Measurements from ENCODE around the gene CMSS1.

CMSS1 gene

GRCh38 chr3:100163787-100164186 lies 346.1 kb downstream of the CMSS1 start:
- Histone ChIP-seq H3K4me1 (ENCODE audit: control insufficient read depth, insufficient read depth, low read length) (no peaks in the 10 kb centered on the region), H3K27ac (ENCODE audit: low read length) (no peak overlapping the region), H3K9ac (ENCODE audit: low read length in 2 of 2) (no peak overlapping the region), H3K27me3 (ENCODE audit: control insufficient read depth in 1 of 2, insufficient read depth in 2 of 2, low read length in 2 of 2) (no peaks in the 10 kb centered on the region), H3K9me3 (ENCODE audit: control insufficient read depth in 2 of 2, low read length in 2 of 2) (no peaks in the 10 kb centered on the region), H3K36me3 (ENCODE audit: control insufficient read depth in 2 of 2, insufficient read depth in 2 of 2, low read length in 2 of 2) (no peaks in the 10 kb centered on the region), H3K4me3 (ENCODE audit: low read length in 2 of 2) (no peak overlapping the region)

DNA sequence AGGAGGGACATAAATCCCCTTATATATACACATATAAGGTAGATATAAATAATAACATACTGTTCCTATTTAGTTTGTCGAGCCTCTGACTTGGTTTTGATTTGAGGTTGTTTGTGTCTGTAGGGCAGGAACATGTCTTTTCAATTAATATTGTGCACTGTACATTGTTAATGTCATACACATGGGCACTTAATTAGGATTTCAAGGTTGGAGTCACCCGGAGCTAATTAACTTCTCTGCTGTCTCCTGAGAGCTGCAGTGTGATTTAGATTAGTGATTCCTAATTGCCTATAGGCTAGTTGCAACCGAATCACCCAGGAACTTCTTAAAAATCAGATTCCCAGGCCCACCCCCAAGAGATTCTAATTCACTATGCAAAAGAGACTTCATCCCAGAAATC lies 347.1 kb downstream of the CMSS1 start:
- Histone ChIP-seq H3K27ac (ENCODE audit: low read length) (no peak overlapping the region), H3K4me1 (ENCODE audit: control insufficient read depth, insufficient read depth, low read length) (no peaks in the 10 kb centered on the region), H3K9me3 (ENCODE audit: control insufficient read depth in 2 of 2, low read length in 2 of 2) (no peaks in the 10 kb centered on the region)

GRCh38 chr3:100165926-100166550 lies 348.4 kb downstream of the CMSS1 start:
- no peak overlapping the region for H3K4me3 ChIP-seq (ENCODE audit: low read length in 2 of 2)
- H3K9ac ChIP-seq (ENCODE audit: low read length in 2 of 2): no peak overlapping the region
- H3K4me1 ChIP-seq (ENCODE audit: control insufficient read depth, insufficient read depth, low read length): no peaks in the 10 kb centered on the region
- no peaks in the 10 kb centered on the region for H3K36me3 ChIP-seq (ENCODE audit: control insufficient read depth in 2 of 2, insufficient read depth in 2 of 2, low read length in 2 of 2)
- H3K9me3 ChIP-seq (ENCODE audit: control insufficient read depth in 2 of 2, low read length in 2 of 2): no peaks in the 10 kb centered on the region
- no peaks in the 10 kb centered on the region for H3K27me3 ChIP-seq (ENCODE audit: control insufficient read depth in 1 of 2, insufficient read depth in 2 of 2, low read length in 2 of 2)
- H3K27ac ChIP-seq (ENCODE audit: low read length): no peak overlapping the region

More for the DNA sequence above, 347.1 kb downstream of the CMSS1 start:
- no peak overlapping the region for H3K9ac ChIP-seq (ENCODE audit: low read length in 2 of 2)
- H3K27me3 ChIP-seq (ENCODE audit: control insufficient read depth in 1 of 2, insufficient read depth in 2 of 2, low read length in 2 of 2): no peaks in the 10 kb centered on the region
- H3K36me3 ChIP-seq (ENCODE audit: control insufficient read depth in 2 of 2, insufficient read depth in 2 of 2, low read length in 2 of 2): no peaks in the 10 kb centered on the region
- no peak overlapping the region for H3K4me3 ChIP-seq (ENCODE audit: low read length in 2 of 2)

DNA sequence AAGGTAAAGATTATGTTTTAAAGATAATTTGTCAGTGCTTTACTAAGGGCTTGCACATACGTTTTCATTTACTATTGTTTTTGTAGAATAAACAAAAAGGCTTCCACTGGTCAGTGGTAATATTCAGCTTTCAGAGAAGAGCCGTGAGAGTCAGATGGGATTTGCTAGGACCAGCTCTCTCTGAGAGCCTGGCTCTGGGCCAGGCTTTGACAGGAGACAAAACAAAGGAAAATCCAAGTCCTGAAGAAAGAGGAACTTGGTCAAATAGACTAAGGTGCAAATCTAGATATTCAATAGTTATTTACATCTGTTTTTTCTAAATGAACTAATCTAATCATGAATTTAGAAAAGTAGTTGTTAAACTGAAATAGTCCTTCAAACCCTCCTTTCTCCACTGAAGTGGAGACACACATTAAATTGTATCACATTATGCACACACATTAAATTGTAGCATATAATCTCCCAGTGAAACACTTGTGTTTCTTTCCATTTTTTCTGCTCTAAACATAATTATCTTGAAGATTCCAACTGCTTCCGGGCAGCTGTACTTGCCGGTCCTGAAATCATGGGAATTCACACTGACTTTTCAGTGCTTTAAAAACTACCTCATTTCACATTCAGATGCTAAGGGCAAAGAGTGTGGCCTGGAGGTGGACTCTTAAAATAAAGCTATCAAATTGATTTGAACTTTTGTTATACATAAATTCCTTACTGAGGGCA lies 351.7 kb downstream of the CMSS1 start:
- Histone ChIP-seq H3K27me3 (ENCODE audit: control insufficient read depth in 1 of 2, insufficient read depth in 2 of 2, low read length in 2 of 2) (no peaks in the 10 kb centered on the region), H3K36me3 (ENCODE audit: control insufficient read depth in 2 of 2, insufficient read depth in 2 of 2, low read length in 2 of 2) (no peaks in the 10 kb centered on the region), H3K9ac (ENCODE audit: low read length in 2 of 2) (no peak overlapping the region), H3K27ac (ENCODE audit: low read length) (no peak overlapping the region), H3K9me3 (ENCODE audit: control insufficient read depth in 2 of 2, low read length in 2 of 2) (no peaks in the 10 kb centered on the region), H3K4me1 (ENCODE audit: control insufficient read depth, insufficient read depth, low read length) (no peaks in the 10 kb centered on the region), H3K4me3 (ENCODE audit: low read length in 2 of 2) (no peak overlapping the region)

GRCh38 chr3:100170486-100170885 lies 352.8 kb downstream of the CMSS1 start:
- Histone ChIP-seq H3K4me1 (ENCODE audit: control insufficient read depth, insufficient read depth, low read length) (no peaks in the 10 kb centered on the region), H3K27ac (ENCODE audit: low read length) (no peak overlapping the region), H3K27me3 (ENCODE audit: control insufficient read depth in 1 of 2, insufficient read depth in 2 of 2, low read length in 2 of 2) (no peaks in the 10 kb centered on the region), H3K9ac (ENCODE audit: low read length in 2 of 2) (no peak overlapping the region), H3K4me3 (ENCODE audit: low read length in 2 of 2) (no peak overlapping the region), H3K36me3 (ENCODE audit: control insufficient read depth in 2 of 2, insufficient read depth in 2 of 2, low read length in 2 of 2) (no peaks in the 10 kb centered on the region), H3K9me3 (ENCODE audit: control insufficient read depth in 2 of 2, low read length in 2 of 2) (no peaks in the 10 kb centered on the region)

DNA sequence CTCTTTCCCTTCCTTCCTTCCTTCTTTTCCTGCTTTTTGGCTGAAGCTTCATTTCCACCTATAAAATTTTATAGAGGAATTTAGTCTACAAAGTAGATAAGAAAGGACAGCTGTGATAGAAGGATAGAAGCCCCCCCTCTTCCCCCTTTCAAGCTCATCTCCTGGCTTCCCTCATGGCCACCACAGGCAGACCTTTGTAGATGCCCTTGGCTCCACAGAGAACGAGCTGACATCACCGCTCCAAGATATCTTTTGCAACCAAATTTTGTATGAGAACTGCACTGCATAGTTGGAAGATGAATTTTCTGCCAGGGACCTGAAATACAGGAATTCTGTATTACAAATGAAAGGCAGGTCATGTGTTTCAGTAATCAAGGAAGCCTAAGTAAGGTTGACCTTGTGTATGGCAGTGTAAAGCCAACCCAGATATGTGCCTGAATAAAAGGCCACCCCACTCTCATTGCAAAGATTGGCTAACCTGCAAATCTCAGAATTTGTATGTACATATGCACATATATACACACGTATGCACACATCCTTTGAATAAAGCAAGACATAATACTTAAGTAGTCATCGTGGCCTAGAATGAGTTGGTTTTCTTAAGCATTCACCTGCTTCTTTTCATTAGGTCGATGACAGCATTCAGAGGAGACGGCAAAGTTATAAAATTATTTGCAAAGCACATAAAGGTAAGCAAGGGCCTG lies 353.7 kb downstream of the CMSS1 start:
- no peaks in the 10 kb centered on the region for H3K9me3 ChIP-seq (ENCODE audit: control insufficient read depth in 2 of 2, low read length in 2 of 2)
- H3K27ac ChIP-seq (ENCODE audit: low read length): no peak overlapping the region
- no peak overlapping the region for H3K4me3 ChIP-seq (ENCODE audit: low read length in 2 of 2)
- no peaks in the 10 kb centered on the region for H3K27me3 ChIP-seq (ENCODE audit: control insufficient read depth in 1 of 2, insufficient read depth in 2 of 2, low read length in 2 of 2)
- H3K4me1 ChIP-seq (ENCODE audit: control insufficient read depth, insufficient read depth, low read length): no peaks in the 10 kb centered on the region
- no peaks in the 10 kb centered on the region for H3K36me3 ChIP-seq (ENCODE audit: control insufficient read depth in 2 of 2, insufficient read depth in 2 of 2, low read length in 2 of 2)
- no peak overlapping the region for H3K9ac ChIP-seq (ENCODE audit: low read length in 2 of 2)

- Histone ChIP-seq H3K27ac (ENCODE audit: low read length) (no peak overlapping the region), H3K36me3 (ENCODE audit: control insufficient read depth in 2 of 2, insufficient read depth in 2 of 2, low read length in 2 of 2) (no peaks in the 10 kb centered on the region), H3K9me3 (ENCODE audit: control insufficient read depth in 2 of 2, low read length in 2 of 2) (no peaks in the 10 kb centered on the region), H3K27me3 (ENCODE audit: control insufficient read depth in 1 of 2, insufficient read depth in 2 of 2, low read length in 2 of 2) (no peaks in the 10 kb centered on the region), H3K9ac (ENCODE audit: low read length in 2 of 2) (no peak overlapping the region), H3K4me3 (ENCODE audit: low read length in 2 of 2) (no peak overlapping the region), H3K4me1 (ENCODE audit: control insufficient read depth, insufficient read depth, low read length) (no peaks in the 10 kb centered on the region)
Observed at GRCh38 chr3:100173961-100174360, 356.3 kb downstream of the CMSS1 start.

DNA sequence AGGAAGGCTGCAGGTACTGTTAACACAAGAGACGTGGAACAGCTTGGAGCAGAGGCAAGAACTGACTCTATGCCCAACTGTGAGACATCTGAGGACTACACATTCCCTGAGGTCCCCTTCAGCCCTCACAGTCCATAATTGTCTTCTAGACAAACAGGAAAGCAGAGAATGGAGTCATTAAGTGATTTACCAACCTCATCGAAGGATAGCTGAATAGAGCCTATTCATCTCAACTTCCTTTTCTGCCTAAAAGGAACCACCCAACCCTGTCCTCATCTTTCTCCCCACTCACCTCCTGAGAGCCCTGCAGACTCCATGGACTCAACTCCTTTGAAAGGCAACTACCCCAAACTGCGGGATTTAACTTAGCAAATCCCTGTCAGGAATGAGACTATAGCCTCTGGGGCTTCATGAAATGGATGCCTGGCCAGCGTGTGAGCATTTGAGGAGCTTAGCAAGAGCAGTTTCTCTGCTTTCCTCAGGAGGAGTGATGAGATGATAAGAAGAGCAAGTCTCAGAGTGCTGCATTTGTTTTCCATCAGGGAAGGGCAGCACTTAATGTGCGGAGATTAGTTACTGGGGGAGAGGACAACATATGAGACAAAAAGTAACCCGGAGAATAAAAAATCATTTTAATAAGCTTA lies 358.1 kb downstream of the CMSS1 start:
- Histone ChIP-seq H3K27ac (ENCODE audit: low read length) (no peak overlapping the region), H3K4me1 (ENCODE audit: control insufficient read depth, insufficient read depth, low read length) (no peaks in the 10 kb centered on the region), H3K36me3 (ENCODE audit: control insufficient read depth in 2 of 2, insufficient read depth in 2 of 2, low read length in 2 of 2) (no peaks in the 10 kb centered on the region), H3K9ac (ENCODE audit: low read length in 2 of 2) (no peak overlapping the region), H3K4me3 (ENCODE audit: low read length in 2 of 2) (no peak overlapping the region), H3K27me3 (ENCODE audit: control insufficient read depth in 1 of 2, insufficient read depth in 2 of 2, low read length in 2 of 2) (no peaks in the 10 kb centered on the region), H3K9me3 (ENCODE audit: control insufficient read depth in 2 of 2, low read length in 2 of 2) (no peaks in the 10 kb centered on the region)

GRCh38 chr3:100179692-100180349 lies 362.2 kb downstream of the CMSS1 start:
- Histone ChIP-seq H3K4me1 (ENCODE audit: control insufficient read depth, insufficient read depth, low read length) (no peaks in the 10 kb centered on the region), H3K27ac (ENCODE audit: low read length) (no peak overlapping the region), H3K9me3 (ENCODE audit: control insufficient read depth in 2 of 2, low read length in 2 of 2) (no peaks in the 10 kb centered on the region), H3K27me3 (ENCODE audit: control insufficient read depth in 1 of 2, insufficient read depth in 2 of 2, low read length in 2 of 2) (no peaks in the 10 kb centered on the region), H3K36me3 (ENCODE audit: control insufficient read depth in 2 of 2, insufficient read depth in 2 of 2, low read length in 2 of 2) (no peaks in the 10 kb centered on the region), H3K4me3 (ENCODE audit: low read length in 2 of 2) (no peak overlapping the region), H3K9ac (ENCODE audit: low read length in 2 of 2) (no peak overlapping the region)

DNA sequence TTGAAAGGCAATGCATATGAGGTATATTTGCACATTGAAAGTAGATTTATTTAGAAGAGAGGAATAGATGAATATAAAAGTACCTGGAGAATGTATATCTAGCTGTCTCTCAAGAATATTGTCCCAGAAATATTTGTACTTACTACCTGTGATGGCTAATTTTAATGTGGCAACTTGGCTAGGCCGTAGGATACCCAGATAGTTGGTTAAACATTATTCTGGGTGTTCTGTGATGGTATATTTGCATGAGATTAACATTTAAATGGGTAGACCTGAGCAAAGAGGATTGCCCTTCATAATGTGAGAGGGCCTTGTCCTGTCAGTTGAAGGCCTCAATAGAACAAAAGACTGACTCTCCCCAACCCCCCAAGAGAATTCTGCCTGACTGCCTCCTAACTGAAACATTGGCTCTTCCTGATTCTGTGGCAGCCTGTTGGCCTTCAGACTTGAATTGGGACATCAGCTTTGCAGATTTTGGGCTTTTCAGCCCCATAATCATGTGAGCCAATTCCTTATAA lies 366.0 kb downstream of the CMSS1 start:
- Histone ChIP-seq H3K9ac (ENCODE audit: low read length in 2 of 2) (no peak overlapping the region), H3K4me1 (ENCODE audit: control insufficient read depth, insufficient read depth, low read length) (peaks cover 6% of the 10 kb centered on the region), H3K4me3 (ENCODE audit: low read length in 2 of 2) (no peak overlapping the region), H3K36me3 (ENCODE audit: control insufficient read depth in 2 of 2, insufficient read depth in 2 of 2, low read length in 2 of 2) (no peaks in the 10 kb centered on the region), H3K9me3 (ENCODE audit: control insufficient read depth in 2 of 2, low read length in 2 of 2) (no peaks in the 10 kb centered on the region), H3K27ac (ENCODE audit: low read length) (no peak overlapping the region), H3K27me3 (ENCODE audit: control insufficient read depth in 1 of 2, insufficient read depth in 2 of 2, low read length in 2 of 2) (no peaks in the 10 kb centered on the region)
